Left forelimb (tissue), 1 donor: ENCODE measurements around the gene TEDC1.

Source experiments
- DNase-seq: peaks from one replicate; pipeline ENCODE4 v3.0.0-alpha.2; 2018; ENCODE audit warnings: low spot score

The TEDC1 gene, protein sequence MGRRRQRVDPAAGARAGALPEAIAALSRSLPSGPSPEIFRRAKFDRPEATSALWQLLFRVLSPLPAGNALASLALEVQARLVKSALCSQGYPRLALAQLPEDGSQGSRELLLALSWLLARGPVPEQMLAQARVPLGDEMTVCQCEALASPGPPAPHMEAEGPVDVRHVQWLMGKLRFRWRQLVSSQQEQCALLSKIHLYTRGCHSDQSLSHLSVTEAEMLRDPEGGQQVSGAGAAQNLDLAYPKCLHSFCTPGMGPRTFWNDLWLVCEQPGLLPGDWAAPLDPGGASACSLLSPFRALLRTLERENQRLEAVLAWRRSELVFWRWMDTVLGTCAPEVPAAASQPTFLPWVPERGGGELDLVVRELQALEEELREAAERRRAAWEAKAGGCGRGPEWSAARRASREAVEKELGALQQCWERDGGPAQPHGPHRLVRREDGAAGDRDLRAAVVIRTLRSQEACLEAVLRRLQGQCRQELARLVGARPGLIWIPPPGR

DNA sequence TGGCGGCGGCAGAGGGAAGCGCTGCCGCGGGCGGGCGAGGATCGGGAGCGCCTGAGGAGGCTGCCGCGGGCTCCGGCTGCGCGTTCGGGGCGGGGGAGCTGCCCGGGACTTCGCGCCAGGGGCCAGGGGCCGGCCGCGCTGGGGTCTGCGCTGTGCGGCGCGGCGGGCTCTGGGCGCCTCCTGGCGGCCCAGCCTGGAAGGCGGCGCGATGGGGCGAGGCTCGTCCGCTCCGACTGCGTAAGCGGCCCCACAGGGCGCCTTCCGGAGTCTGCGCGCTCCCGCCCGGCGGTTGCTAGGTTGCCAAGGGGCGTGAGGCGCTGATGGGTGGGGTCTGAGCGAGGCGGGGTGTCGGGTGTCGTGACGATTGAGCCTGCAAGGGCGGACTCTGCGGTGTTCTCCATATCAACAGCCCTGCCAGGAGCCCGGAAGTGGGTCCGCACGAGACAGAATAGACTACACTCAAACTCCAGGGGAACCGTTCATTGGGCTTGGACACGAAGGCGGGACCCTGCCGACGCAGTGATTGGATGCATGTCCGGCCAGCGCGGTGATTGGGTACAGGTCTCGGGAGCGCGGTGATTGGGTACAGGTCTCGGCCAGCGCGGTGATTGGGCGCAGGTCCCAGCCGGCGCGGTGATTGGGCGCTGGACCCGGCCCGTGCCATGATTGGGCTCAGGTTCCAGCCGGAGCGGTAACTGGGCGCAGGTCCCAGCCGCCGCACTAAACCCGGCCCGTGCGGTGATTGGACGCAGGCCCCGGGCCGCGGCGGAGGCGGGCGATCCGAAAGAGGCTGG, at the start of gene TEDC1:
TEDC1 (plus strand) TSS at position 675 of the 794 bp plus-strand sequence. CDS start 130 bp downstream, outside the sequence.
- peak; percentile 100 for DNase-seq

DNA sequence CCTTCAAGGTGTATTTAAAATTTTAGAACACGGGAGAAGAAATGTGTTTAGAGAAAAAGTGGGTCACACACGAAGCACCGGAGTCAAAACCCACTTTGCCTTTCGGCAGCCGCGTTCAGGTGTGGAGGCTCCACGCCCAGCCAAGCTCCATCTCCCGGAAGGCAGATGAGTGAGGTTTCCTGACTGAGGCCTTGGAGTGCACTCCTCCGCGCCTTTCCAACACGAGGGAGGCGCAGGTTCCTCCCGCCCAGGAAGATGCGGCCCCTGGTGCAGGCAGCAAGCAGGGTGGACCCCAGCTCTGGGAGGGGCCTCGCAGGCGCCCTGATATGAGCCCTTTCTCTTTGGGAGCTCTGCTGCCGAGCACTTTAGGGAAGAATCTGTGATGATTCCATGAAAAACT, 48.9 kb upstream of the TEDC1 start:
- no peak for DNase-seq

DNA sequence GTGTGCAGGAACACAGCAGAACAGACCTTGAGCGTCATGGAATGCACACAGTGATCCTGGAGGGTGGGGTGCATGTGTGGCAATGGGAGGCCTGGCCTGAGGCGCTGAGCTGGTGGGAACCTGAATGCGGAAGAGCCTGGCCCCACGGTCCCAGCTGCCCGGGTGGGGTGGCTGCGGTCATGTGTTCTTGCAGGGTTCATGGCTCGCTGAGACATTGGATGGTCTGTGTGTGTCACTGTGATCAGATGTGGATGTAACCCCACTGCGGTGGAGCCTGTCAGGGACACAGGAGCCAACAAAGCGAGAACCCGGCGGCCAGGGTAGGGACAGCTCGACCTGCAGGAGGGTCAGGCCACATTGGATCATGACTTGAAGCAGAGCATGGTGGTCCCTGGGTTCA, 48.2 kb upstream of the TEDC1 start:
- no peak for DNase-seq

DNA sequence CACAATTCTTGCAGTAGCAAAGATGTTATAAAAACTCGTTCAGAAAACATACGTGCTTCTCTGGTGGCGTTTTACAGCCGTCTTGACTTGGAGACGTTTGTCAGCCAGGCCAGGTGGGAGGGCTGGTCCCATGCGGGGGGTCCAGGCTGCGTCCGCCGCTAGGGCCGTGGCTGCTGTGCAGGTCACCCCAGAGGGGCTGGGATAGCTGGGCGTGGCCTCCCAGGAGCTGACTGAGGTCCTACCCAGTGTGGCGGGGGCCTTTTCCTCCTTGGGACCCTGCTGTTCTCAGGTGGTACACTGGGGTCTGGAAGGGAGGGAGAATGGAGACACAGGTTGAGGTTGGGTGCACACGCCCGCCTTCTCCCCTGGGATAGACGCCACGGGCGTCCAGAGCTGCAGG, 46.2 kb upstream of the TEDC1 start:
- no peak for DNase-seq

DNA sequence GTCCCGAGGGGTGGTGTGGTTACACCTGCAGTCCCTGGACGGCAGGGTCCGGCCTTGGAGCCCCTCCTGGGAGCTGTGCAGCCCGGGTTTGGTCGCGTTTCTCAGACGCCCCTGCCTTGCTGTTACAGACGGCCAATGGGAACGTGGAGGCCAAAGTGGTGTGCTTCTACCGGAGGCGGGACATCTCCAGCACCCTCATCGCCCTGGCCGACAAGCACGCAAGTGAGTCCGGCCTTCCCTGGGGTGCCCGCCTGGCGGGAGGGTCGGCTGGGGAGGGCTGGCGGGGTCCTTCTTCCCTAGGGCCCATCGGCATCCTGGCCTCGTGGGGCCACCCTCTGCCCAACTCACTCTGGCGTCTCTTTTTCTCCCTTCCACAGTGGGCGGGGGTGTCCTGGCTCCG, 45.8 kb upstream of the TEDC1 start:
- no peak for DNase-seq

DNA sequence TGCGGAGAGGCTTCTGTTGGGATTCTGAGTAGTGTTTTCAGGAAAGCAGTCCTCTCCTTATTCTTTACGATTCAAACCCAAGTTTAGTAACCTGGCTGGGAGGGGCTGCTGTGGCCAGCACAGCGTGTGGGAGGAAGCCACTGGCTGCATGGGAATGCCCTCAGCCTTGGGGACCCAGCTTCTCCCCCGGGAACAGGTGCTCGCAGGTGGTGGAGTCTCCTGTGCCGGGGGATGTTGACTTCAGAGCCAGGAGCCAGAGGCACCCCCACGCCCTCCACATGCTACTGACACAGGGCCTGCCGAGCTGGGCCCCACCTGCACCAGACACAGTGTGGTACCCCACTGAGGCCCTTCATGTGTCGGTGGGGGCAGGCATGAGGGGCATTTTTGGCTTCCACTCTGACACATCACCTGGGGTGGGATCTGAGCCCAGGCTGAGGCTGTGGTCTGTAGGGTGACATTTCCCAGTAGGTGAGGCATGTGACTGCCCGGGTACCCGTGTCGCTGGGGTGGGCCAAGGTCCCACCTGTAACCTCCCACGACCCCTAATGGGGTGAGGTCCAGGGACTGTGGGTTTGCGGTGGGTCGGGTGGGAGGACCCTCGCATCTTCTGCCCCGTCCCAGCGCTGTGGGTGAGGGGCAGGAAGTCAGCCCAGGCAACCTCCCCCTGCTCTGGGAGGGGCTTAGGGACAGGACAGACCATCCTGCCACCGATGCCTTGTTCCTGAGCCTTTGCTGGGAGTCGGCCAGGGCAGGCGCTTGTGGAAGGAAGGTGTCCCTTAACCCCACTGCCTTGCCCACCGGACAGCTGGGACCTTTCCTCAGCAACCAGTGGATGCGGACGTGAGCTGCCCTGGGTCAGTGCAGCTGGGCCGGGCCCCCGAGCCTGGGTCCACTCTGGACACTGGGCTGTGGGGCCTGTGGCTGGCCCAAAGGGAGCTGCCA, 44.9 kb upstream of the TEDC1 start:
- DNase-seq: no peak

DNA sequence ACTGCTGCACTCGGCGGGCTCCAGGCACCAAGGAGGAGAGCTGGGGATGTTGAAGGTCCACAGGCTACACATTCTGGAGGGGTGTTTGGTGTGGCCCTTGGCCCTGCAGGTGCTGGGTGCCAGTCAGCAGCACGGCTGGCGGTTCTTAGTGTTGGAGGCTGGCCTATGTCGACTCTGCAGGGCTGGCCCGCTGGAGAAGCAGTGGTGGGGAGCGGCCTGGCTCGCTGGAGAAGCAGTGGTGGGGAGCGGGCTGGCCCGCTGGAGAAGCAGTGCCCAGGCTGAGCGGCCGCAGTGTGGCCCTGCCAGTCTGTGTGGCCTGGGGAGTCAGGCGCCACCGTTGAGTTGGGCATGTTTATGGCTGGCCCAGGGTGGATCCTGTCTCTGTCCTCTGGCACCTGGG, 44.1 kb upstream of the TEDC1 start:
- no peak for DNase-seq

DNA sequence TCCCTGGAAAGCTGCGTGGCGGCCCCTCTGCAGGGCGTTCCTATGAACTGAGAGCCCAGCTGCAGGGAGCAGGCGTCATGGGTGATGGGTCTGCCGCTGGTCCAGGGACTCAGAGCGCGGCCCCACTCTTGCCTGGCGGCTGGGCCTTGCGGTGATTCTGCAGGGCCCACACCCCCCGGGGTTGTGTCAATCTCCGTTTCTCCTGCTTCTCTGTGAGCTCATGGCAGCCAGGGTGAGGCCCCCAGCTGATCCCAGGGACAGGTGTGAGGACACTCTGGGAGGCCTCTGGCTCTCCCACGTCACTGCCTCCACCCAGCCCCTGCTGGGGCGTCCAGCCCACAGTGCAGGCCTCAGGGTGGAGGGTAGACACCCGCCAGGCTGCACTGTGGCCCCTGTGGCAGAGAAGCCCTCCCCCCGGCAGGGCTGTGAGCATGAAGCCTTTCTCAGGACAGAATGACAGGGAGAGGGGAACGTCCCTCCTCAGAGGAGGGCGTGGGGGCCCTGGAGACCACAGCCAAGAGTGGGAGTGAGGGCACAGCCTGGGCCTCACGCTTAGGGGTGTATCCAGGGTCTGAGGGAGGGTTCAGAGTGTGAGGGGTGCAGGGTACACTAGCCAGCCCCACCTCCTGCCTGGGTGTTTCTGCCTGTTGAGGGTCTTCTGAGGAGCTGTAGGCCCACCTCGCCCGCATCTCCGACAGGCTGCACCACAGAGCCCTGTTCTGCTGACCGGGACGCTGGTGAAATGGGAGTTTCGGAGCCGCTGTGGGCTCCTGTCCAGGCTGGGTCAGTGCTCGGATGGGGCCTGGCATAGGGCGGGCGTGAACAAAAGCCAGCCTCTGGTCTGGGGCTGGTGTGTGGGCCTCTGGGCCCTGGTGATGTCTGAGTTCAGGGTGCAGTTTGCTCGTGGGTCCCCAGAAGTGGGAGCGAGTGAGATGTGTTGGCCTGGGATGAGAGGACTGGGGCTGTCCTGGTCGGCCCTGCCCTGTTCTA, 43.1 kb upstream of the TEDC1 start:
- no peak for DNase-seq

DNA sequence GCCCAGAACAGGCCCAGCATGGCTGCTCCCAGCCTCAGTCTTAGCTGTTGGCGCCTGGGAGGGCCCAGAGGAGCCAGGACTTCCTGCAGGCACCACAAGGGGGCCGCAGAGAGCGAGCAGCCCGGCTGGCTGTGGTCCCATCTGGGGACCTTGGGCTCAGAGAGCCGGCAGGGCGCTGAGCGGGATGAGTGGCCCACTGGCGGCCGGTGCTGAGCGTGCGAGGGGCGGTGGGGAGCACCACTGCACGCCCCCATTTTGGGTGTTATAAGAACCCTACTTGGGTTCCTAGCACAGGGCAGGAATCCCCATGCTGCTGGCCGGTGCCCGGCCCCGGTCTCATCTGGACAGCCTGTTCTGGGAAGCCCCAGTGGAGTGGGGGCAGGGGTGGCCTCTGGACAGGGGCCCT, 42.3 kb upstream of the TEDC1 start:
- DNase-seq: no peak

DNA sequence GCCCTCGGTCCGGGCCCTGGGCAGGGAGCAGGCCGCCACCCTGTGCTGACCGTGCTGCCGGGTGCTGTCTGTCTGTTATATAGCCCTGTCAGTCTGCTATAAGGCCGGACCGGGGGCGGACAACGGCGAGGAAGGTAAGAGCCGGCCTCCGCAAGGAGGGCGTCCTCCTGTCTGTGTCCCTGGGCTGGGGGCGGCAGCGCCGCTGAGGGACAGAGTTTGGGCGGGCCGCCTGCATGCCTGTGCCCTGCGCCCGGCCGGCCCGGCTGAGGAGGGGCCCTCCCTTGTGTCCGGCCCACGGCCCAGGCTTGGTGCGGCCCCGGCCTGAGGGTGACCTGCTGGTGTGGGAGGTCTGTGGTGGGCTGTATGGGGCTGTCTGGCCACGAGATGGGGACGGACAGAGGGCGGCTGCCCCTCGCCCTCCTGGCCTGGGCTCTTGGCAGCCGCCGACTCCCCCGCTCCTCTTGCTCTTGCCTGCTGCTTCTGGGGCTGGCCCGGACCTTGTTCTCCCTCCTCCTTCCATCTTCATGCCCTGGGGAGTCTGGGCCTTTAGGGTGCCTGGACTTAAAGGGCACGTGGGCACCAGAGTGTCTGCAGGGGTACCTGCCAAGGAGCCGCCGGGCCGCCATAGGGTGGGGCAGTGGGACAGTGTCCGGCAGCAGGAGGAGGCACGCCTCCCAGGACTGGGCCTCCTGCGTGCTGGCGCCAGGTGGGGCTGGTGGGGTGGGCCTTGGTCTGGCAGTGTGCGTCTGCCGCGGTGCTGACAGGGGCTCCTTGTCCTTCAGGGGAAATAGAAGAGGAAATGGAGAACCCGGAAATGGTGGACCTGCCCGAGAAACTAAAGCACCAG, 41.5 kb upstream of the TEDC1 start:
- no peak for DNase-seq

DNA sequence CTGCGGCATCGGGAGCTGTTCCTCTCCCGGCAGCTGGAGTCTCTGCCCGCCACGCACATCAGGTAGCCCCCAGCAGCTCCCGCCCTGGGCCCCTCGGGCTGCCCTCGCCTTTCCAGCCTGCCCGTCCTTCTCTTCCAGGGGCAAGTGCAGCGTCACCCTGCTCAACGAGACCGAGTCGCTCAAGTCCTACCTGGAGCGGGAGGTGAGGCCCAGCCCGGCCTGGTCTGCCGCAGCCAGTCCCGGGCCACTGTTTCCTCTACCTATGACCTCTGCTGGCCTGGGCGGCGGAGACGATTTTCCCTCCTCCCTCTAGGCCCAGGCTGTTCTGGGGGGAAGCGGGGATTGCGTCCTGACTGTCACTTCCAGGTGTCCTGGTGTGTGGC, 40.9 kb upstream of the TEDC1 start:
- DNase-seq: no peak

DNA sequence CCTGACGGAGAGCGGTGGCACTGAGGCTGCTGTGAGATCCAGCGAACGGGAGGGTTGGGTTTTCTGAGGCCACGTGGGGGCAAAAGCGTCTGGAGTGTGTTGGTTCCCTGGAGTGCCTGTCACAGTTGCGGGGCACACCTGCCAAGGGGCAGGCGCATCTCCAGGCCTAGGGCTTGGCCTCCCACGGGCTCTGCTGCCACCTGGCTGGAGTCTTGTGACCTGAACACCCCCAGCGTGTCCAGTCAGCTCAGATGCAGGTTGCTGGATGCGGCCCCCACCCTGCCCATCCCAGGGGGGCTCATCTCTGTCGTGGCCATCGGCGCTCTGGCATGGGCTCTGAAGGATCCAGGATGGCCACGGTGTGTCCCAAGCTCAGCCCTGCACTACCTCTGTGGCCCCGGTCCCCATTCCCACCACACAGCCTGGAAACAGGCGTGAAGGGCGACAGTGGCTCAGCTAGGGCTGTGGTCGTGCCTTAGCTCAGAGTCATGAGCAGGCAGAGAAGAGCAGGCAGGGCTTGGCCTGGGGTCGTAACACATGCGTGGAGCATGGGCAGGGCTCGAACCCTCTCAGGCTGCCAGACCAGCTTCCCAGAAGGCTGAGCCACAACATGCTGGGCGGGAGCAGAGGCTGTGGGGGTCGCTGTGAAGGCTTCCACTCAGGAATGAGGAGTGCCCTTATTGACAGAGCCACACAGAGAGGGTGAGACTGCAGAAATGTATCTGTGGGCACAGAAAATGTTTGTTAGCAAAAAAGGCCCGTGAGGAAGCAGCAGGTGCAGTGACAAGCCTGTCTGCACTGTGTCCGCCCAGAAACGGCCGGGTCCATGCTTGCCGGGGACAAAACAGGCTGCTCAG, 40.0 kb upstream of the TEDC1 start:
- DNase-seq: no peak

DNA sequence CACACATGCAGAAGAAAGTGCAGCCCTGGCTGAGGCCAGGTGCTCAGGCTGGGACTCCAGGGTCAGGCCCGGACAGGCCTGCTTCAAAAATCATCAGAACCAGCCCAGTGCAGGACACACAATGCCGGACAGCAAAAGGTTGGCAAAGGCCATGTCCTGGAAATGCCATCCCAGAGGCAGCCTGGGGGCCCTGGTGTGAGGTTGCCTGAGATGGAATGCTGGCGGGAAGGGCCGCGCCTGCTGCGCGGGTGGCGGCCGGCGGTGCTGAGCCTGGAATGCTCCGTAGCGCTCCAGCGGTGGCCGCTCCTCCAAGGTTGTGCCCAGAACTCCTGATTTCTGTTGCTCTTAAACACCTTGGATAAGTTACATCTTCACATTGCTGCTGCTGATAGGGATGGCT, 38.1 kb upstream of the TEDC1 start:
- no peak for DNase-seq

DNA sequence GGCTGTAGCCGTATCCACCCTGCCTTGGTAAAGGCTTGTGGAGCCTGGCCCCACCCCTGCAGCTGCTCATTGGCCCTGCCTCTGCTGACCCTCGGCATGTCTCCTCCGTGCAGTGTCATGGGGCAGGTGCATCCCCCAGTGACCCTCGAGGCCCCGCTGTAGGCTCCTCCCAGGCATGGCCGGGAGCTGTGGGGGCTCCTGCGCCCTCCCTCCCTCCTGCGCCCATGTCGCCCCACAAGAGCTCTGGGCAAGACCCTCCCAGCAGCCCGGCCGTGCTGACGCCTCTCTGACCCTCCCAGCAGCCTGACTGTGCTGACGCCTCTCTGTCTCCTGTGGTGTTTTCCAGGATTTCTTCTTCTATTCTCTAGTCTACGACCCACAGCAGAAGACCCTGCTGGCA, 37.2 kb upstream of the TEDC1 start:
- DNase-seq: no peak

DNA sequence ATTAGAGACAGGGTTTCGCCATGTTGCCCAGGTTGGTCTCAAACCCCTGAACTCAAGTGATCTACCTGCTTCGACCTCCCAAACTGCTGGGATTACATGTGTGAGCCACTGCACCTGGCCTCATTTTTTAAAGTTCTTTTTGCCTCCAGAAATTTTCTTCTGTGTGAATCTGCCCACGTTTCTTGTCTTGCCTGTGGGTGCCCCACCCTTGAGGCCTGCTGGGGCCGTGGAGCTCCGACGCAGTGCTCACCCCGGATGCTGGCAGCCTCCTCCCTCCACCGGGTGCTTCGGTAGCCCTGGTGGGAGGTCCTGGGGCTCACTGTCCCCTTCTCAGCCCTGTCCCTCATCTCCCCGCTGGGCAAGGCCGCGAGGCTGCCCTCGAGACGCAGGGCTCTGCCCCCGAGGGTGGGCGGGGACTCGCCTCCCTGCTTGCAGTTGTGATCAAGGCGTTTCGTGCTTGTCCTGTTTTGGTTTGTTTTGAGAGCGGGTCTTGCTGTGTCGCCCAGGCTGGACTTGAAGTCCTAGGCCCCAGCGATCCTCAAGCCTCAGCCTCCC, 35.9 kb upstream of the TEDC1 start:
- DNase-seq: no peak

DNA sequence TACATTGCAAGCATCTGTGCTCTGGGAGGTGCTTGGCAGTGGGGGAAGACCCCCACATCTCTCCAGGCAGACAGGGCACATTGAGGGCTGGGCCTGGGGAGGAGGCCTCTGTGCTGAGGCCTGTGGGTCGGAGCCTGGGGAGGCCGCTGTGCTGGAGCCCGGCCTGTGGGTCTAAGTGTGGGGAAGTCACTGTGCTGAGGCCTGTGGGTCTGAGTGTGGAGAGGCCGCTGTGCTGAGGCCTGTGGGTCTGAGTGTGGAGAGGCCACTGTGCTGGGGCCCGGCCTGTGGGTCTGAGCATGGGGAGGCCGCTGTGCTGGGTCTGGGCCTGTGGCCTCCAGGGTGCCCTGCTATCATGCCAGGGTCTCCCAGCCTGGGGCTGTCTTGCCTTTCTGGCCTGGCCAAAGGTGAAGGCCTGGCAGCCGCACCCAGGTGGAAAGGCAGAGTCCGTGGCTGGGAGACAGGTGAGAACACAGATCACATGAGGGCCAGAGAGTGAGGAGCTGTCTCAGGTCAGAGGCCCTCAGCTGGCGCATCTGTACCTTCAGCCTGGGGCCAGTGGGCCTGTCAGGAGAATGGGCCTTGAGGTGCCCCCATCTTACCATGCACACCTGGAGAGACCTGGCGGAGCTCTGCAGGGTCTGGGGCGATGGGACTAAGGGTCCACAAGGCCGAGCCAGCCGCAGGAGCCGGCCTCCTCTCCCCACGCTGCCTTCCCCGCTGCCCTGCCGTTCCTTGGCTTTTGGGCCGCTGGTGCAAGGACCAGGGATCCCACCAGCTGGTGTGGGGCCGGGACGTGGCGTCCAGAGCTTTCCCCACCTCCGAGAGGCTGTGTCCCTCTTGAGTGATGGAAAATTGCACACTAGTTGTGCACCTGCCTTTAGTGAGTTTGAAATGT, 35.0 kb upstream of the TEDC1 start:
- DNase-seq: no peak
